Activated T-cell treated with anti-CD3 and anti-CD28 coated beads for 48 hours (primary cell): ENCODE measurements around the gene ACLY.
"Not testable (repeated sequence)": the region's sequence is repeated elsewhere in the genome, so short reads cannot be mapped to it uniquely, and the experiment has no call there.

Experiments
- DNase-seq: peaks from one replicate; pipeline ENCODE4 v3.0.0-alpha.2; 2020; ENCODE audit warnings: low read depth

The ACLY gene

DNA sequence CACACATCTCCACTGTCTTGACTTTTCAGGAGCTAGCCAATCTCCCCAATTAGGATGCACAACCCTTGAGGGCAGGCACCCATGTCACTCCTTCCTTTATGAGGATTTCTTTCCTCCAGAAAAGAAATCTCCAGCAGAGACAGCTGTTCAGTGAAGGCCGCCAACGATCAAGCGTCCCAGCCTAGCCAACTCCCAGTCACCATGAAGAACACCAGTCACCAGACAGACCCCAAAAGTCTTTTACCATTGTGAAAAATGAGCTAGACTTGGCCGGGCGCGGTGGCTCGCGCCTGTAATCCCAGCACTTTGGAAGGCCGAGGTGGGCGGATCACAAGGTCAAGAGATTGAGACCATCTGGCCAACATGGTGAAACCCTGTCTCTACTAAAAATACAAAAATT, 88.8 kb downstream of the ACLY start:
- not testable (repeated sequence) for DNase-seq

DNA sequence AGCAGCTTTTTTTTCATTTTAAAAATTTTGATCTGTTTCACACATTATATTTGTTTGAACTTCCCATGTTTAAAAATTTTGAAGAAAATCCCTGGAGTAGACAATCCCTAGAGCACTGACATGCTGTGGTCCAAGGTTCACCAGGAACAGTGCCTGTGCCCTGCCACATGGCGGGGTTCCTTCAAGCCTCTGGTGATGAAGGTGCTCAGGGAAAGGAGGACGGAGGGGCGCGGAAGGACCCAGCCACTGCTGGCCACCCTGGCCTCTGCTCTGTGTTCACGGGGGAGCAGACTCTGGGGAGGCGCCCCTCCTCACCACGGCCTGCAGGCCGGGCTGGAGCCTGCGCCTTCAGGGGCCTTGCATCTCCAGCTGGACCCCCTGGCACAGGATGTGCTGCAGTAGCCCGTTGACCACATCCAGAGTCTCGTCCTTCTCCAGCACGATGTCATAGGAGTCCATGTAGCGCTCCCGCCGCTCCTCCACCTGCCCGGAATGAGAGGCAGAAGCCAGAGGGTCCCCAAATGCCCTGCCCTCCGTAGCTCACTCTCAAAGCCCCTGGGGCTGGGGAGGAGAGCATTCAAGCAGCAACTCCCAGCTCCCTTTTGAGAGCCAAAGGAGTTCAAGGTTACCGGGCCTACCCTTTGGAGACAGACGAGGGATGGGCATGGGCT, 93.4 kb downstream of the ACLY start:
- no peak for DNase-seq

DNA sequence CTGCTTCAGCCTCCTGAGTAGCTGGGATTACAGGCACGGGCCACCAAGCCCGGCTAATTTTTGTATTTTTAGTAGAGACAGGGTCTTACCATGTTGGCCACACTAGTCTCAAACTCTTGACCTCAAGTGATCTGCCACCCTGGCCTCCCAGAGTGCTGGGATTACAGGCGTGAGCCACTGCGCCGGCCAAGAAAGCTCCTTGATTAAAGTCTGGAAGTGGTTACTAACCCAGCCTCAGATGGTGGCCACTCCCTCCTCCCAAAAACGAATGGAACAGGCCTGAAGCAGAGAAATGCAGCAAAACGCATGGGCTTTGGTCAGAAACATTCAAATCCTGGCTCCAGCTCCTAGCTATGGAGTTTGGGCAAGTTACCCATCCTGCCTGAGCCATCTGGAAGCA, 94.7 kb downstream of the ACLY start:
- DNase-seq: no peak

DNA sequence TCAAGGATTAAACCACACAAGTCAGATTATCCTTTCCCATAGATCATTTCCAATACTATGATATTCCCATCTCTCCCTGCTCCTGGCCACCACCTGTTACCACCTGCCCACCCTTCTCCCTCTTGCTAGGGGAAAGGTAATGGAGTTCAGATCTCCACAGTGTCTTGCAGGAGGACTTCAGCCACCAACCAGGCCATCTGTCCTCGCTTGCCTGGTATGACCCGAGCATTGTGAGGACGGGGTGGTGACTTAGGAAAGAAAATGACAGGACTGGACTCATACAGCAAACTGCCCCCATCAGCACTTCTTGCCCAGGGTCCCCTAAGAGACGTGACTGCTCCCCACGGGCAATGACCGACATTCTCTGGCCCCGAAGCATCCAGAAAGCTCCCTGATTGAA, 95.2 kb downstream of the ACLY start:
- no peak for DNase-seq

DNA sequence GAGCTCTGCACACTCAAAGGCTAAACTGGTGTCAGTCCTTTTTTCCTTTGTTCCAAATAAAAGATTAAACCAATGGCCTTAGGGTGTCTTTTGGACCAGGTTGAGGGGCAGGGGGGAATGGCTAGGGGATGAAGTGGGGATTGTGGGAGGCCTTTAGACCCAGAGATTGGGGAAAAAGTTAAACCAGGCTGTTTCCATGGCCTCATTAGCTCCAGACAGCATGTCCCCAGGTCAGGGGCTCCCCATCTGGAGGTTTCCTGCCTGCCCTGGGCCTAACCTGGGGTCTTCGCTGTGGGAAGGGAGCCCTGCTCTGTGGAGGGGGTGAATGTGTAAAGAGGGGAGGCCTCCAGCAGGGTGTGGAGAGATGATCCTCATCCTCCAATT, 95.6 kb downstream of the ACLY start:
- DNase-seq: no peak

DNA sequence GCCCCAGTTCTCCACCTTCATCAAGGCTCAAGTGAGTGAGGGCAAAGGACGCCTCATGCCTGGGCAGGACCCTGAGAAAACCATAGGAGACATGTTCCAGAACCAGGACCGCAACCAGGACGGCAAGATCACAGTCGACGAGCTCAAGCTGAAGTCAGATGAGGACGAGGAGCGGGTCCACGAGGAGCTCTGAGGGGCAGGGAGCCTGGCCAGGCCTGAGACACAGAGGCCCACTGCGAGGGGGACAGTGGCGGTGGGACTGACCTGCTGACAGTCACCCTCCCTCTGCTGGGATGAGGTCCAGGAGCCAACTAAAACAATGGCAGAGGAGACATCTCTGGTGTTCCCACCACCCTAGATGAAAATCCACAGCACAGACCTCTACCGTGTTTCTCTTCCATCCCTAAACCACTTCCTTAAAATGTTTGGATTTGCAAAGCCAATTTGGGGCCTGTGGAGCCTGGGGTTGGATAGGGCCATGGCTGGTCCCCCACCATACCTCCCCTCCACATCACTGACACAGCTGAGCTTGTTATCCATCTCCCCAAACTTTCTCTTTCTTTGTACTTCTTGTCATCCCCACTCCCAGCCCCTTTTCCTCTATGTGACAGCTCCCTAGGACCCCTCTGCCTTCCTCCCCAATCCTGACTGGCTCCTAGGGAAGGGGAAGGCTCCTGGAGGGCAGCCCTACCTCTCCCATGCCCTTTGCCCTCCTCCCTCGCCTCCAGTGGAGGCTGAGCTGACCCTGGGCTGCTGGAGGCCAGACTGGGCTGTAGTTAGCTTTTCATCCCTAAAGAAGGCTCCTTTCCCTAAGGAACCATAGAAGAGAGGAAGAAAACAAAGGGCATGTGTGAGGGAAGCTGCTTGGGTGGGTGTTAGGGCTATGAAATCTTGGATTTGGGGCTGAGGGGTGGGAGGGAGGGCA, 96.3 kb downstream of the ACLY start:
- no peak for DNase-seq

DNA sequence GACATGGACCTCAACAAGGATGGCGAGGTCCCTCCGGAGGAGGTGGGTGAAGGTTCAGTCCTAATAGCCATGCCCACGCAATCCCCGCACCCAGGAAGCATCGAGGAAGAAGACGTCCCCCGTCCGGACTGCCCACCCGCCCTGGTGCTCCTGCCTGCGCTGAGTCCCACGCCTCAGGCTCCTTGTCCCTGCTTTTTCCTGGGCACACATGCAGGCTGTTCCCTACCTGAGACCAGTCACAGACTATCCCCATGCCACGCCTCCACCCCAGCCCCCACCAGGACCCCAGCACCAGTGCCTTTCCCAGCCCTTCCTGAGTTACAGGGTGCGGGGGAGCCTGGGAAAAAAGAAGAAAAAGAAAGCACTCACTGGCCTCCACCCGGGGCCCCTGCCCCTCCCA, 97.0 kb downstream of the ACLY start:
- no peak for DNase-seq

DNA sequence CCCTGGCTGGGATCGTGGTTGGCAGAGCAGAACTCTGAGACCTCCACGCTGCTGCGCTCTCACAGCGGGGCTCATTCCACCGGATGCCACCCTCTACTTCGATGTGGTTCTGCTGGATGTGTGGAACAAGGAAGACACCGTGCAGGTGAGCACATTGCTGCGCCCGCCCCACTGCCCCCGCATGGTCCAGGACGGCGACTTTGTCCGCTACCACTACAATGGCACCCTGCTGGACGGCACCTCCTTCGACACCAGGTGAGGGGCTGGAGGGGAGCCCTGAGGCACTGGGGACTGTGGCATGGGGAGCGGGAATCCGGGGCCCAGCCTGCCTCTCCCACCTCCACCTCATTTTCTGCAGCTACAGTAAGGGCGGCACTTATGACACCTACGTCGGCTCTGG, 100.7 kb downstream of the ACLY start:
- no peak for DNase-seq
